Measurements from ENCODE around the gene EFS.

The EFS gene

DNA sequence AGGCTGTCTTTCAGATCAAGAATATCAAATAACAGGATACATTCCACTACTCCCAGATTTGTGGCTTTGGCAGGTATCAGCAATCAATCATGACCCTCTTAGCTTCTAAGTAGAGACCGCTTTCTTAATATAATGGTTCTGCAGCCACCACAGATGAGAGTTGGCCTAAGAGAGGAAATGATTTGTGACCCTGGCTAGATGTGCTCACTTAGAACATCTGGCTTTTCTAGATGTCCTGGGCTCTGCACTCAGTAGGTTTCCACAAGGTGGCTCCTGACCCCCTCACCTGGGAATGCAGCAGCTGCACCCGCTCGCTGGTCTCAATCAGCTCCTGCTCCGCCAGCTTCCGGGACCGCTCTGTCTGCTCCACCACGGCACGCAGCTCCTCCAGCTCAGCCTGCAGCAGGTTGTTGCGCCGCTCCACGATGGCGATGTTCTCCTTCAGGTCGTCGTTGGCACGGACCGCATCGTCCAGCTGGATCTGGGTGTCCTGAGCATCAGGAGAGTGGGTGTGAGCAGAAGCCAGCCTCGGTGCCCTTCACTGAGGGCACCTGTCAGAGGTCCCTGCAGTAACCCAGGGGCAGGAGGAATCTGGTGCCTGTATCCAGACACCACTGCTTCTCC, 20.8 kb upstream of the EFS start:
- Histone ChIP-seq H3K27ac (no peak overlapping the region), H3K4me1 (ENCODE audit: low read depth, poor library complexity, severe bottlenecking) (no peaks in the 10 kb centered on the region), H2AFZ (ENCODE audit: low read depth) (no peak overlapping the region), H4K20me1 (ENCODE audit: insufficient read depth) (no peaks in the 10 kb centered on the region), H3K4me2 (no peak overlapping the region), H3K9ac (no peak overlapping the region), H3K27me3 (ENCODE audit: insufficient read depth, low read depth) (peaks cover 7% of the 10 kb centered on the region; the same call in 1 of the 2 replicates), H3K4me3 (IDR thresholded peaks at IDR 0.05; ENCODE audit: insufficient read depth, low read depth, low read length) (no peak overlapping the region), H3K79me2 (ENCODE audit: insufficient read depth, low read depth) (no peaks in the 10 kb centered on the region), H3K36me3 (ENCODE audit: insufficient read depth) (no peaks in the 10 kb centered on the region)
- TF ChIP-seq, protein P1, sequence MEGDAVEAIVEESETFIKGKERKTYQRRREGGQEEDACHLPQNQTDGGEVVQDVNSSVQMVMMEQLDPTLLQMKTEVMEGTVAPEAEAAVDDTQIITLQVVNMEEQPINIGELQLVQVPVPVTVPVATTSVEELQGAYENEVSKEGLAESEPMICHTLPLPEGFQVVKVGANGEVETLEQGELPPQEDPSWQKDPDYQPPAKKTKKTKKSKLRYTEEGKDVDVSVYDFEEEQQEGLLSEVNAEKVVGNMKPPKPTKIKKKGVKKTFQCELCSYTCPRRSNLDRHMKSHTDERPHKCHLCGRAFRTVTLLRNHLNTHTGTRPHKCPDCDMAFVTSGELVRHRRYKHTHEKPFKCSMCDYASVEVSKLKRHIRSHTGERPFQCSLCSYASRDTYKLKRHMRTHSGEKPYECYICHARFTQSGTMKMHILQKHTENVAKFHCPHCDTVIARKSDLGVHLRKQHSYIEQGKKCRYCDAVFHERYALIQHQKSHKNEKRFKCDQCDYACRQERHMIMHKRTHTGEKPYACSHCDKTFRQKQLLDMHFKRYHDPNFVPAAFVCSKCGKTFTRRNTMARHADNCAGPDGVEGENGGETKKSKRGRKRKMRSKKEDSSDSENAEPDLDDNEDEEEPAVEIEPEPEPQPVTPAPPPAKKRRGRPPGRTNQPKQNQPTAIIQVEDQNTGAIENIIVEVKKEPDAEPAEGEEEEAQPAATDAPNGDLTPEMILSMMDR (conservative IDR thresholded peaks at IDR 0.05; ENCODE audit: low read depth, low read length): no peak

- H3K79me2 ChIP-seq (ENCODE audit: insufficient read depth, low read depth): no peaks in the 10 kb centered on the region
- H3K4me2 ChIP-seq: no peak overlapping the region
- TF ChIP-seq, protein P1 (conservative IDR thresholded peaks at IDR 0.05; ENCODE audit: low read depth, low read length): no peak
- peaks cover 7% of the 10 kb centered on the region; the same call in 1 of the 2 replicates for H3K27me3 ChIP-seq (ENCODE audit: insufficient read depth, low read depth)
- H3K36me3 ChIP-seq (ENCODE audit: insufficient read depth): no peaks in the 10 kb centered on the region
- no peaks in the 10 kb centered on the region for H4K20me1 ChIP-seq (ENCODE audit: insufficient read depth)
- no peak overlapping the region for H3K9ac ChIP-seq
- no peak overlapping the region for H3K4me3 ChIP-seq (IDR thresholded peaks at IDR 0.05; ENCODE audit: insufficient read depth, low read depth, low read length)
- H3K4me1 ChIP-seq (ENCODE audit: low read depth, poor library complexity, severe bottlenecking): no peaks in the 10 kb centered on the region
- H2AFZ ChIP-seq (ENCODE audit: low read depth): no peak overlapping the region
- no peak overlapping the region for H3K27ac ChIP-seq
Measured at GRCh38 chr14:23385244-23385641, 20.3 kb upstream of the EFS start.

- H3K27ac ChIP-seq: no peak overlapping the region
Measured at GRCh38 chr14:23384364-23385080, 19.6 kb upstream of the EFS start.

GRCh38 chr14:23382731-23383440, 17.9 kb upstream of the EFS start:
- Histone ChIP-seq H3K4me3 (IDR thresholded peaks at IDR 0.05; ENCODE audit: insufficient read depth, low read depth, low read length) (no peak overlapping the region), H3K36me3 (ENCODE audit: insufficient read depth) (no peaks in the 10 kb centered on the region), H3K4me2 (no peak overlapping the region), H3K4me1 (ENCODE audit: low read depth, poor library complexity, severe bottlenecking) (no peaks in the 10 kb centered on the region), H3K9ac (no peak overlapping the region), H2AFZ (ENCODE audit: low read depth) (no peak overlapping the region), H3K27me3 (ENCODE audit: insufficient read depth, low read depth) (peaks cover 7% of the 10 kb centered on the region; the same call in 1 of the 2 replicates), H4K20me1 (ENCODE audit: insufficient read depth) (no peaks in the 10 kb centered on the region), H3K27ac (no peak overlapping the region), H3K79me2 (ENCODE audit: insufficient read depth, low read depth) (no peaks in the 10 kb centered on the region)
- TF ChIP-seq, protein P1 (conservative IDR thresholded peaks at IDR 0.05; ENCODE audit: low read depth, low read length): no peak

More at GRCh38 chr14:23384364-23385080, 19.6 kb upstream of the EFS start:
- Histone ChIP-seq H3K27me3 (ENCODE audit: insufficient read depth, low read depth) (peaks cover 7% of the 10 kb centered on the region; the same call in 1 of the 2 replicates), H3K36me3 (ENCODE audit: insufficient read depth) (no peaks in the 10 kb centered on the region), H3K4me1 (ENCODE audit: low read depth, poor library complexity, severe bottlenecking) (no peaks in the 10 kb centered on the region), H4K20me1 (ENCODE audit: insufficient read depth) (no peaks in the 10 kb centered on the region), H3K79me2 (ENCODE audit: insufficient read depth, low read depth) (no peaks in the 10 kb centered on the region), H2AFZ (ENCODE audit: low read depth) (no peak overlapping the region), H3K4me2 (no peak overlapping the region), H3K9ac (no peak overlapping the region), H3K4me3 (IDR thresholded peaks at IDR 0.05; ENCODE audit: insufficient read depth, low read depth, low read length) (no peak overlapping the region)
- TF ChIP-seq, protein P1 (conservative IDR thresholded peaks at IDR 0.05; ENCODE audit: low read depth, low read length): no peak
